Fibroblast of gingiva (primary cell): ENCODE measurements around the gene TIGD1.

Experiments
- DNase-seq: peaks from one replicate; pipeline ENCODE4 v3.0.0-alpha.2; 2011; ENCODE audit warnings: low read depth

TIGD1 gene

GRCh38 chr2:232501794-232502390 lies 48.5 kb downstream of the TIGD1 start:
- DNase-seq: no peak

- no peak for DNase-seq
Measured at GRCh38 chr2:232501331-232501771, 49.0 kb downstream of the TIGD1 start.

GRCh38 chr2:232498452-232498851 lies 51.9 kb downstream of the TIGD1 start:
- no peak for DNase-seq
